T-cell (primary cell): Measurements from ENCODE around the gene GDF11. TPM values are rescaled to one million over a fixed set of nuclear protein-coding genes. Genes with fewer than 3 reads are reported as not detected.

Experiments used
- ATAC-seq, 4 experiments: fragments of 200-7000 bp in 3 of 4; fragments of 150-1000 bp in 1 of 4; cut with Tn5 transposase; replicated peaks in 1 of 4; 1 replicate in 3 of 4; 2 replicates in 1 of 4; pipeline ENCODE4 v1.10.0; 2021; ENCODE audit warnings: moderate library complexity in 3 of 4, mild to moderate bottlenecking in 2 of 4, moderate number of reproducible peaks in 1 of 4
- CTCF ChIA-PET, 2 donors: fragments of 300-600 bp; sonication (Branson Sonifier 250); formaldehyde crosslinking; loops; one replicate each; lab custom pipeline; 2022; ENCODE audit warnings: antibody characterized with exemption in 2 of 2; lab: Charles Lee
- POLR2A ChIA-PET, 2 donors: fragments of 300-600 bp; sonication (Branson Sonifier 250); formaldehyde crosslinking; loops; one replicate each; lab custom pipeline; 2022; ENCODE audit warnings: antibody characterized with exemption in 2 of 2; lab: Charles Lee
- DNase-seq, 35 experiments: peaks; one replicate each; pipeline versions ENCODE4 v3.0.0 to v3.0.0-alpha.2; 2013 to 2023
- H3K27ac ChIP-seq: one replicate; pipeline ENCODE4 v1.5.1; 2013; ENCODE audit warnings: low read length
- H3K27me3 ChIP-seq, 2 experiments: replicated peaks in 1 of 2; 1 replicate in 1 of 2; 2 replicates in 1 of 2; pipeline versions ENCODE4 v1.6.1 to v1.7.0; 2013; ENCODE audit warnings: low read length in 1 of 2, mixed read lengths in 1 of 2; ENCODE audit not compliant: control insufficient read depth in 2 of 2, insufficient read depth in 2 of 2; ENCODE audit errors: extremely low read depth in 1 of 2
- H3K36me3 ChIP-seq, 2 donors: 1 replicate in 1 of 2; 2 replicates in 1 of 2; pipeline versions ENCODE4 v1.6.1 to v1.7.0; 2013; ENCODE audit warnings: low read length in 1 of 2; ENCODE audit not compliant: control insufficient read depth in 2 of 2, insufficient read depth in 1 of 2; ENCODE audit errors: extremely low read depth in 1 of 2
- H3K4me1 ChIP-seq, 2 experiments: 1 replicate in 1 of 2; 2 replicates in 1 of 2; pipeline versions ENCODE4 v1.6.1 to v1.7.0; 2013; ENCODE audit warnings: low read length in 2 of 2, mixed read lengths in 1 of 2; ENCODE audit not compliant: insufficient read depth in 2 of 2, control insufficient read depth in 1 of 2; ENCODE audit errors: extremely low read depth in 1 of 2
- H3K4me3 ChIP-seq, 2 donors: 1 replicate in 1 of 2; 2 replicates in 1 of 2; pipeline versions ENCODE4 v1.5.1 to v1.7.0; 2013; ENCODE audit warnings: mild to moderate bottlenecking in 2 of 2, low read length in 1 of 2, moderate library complexity in 1 of 2; ENCODE audit not compliant: control insufficient read depth in 1 of 2; ENCODE audit errors: extremely low read depth in 1 of 2
- H3K9me3 ChIP-seq: 2 replicates; pipeline ENCODE4 v1.7.0; 2013
- H3K27ac Mint-ChIP-seq, 2 donors: one replicate each; pipeline ENCODE4 v1.8.0; 2020 to 2021; ENCODE audit warnings: mild to moderate bottlenecking in 2 of 2, mixed read lengths in 2 of 2
- H3K27me3 Mint-ChIP-seq, 2 donors: one replicate each; pipeline ENCODE4 v1.8.0; 2021 to 2022; ENCODE audit warnings: mixed read lengths in 2 of 2
- H3K36me3 Mint-ChIP-seq: one replicate; pipeline ENCODE4 v1.8.0; 2021; ENCODE audit warnings: mixed read lengths
- H3K4me1 Mint-ChIP-seq, 3 donors: one replicate each; pipeline ENCODE4 v1.8.0; 2020 to 2022; ENCODE audit warnings: mixed read lengths in 3 of 3, mild to moderate bottlenecking in 1 of 3
- H3K4me3 Mint-ChIP-seq, 3 donors: one replicate each; pipeline ENCODE4 v1.8.0; 2020 to 2022; ENCODE audit warnings: mild to moderate bottlenecking in 3 of 3, mixed read lengths in 3 of 3, moderate library complexity in 3 of 3
- H3K9me3 Mint-ChIP-seq, 3 donors: one replicate each; pipeline ENCODE4 v1.8.0; 2020 to 2022; ENCODE audit warnings: mixed read lengths in 3 of 3
- WGBS: methylation state at CpG from one replicate; pipeline ENCODE4 v1.1.5; 2013; ENCODE audit warnings: missing lambda C conversion rate; ENCODE audit not compliant: insufficient coverage; 5-methylcytosine and 5-hydroxymethylcytosine counted together
- total RNA-seq, 35 experiments: library from RNA in 6 of 35; stranded (reverse) in 6 of 35; fragments of 120-200 nt in 1 of 35; gene quantifications; one replicate each; pipeline versions ENCODE4 v1.2.1 to v1.2.4 and lab custom pipeline; 2013 to 2026

The GDF11 gene
- total RNA-seq, 5 donors from 2014 or later (not counting 1 experiment from before 2014, with no cell fraction given) = 7.5 to 12.9 (median 11.5) TPM

DNA sequence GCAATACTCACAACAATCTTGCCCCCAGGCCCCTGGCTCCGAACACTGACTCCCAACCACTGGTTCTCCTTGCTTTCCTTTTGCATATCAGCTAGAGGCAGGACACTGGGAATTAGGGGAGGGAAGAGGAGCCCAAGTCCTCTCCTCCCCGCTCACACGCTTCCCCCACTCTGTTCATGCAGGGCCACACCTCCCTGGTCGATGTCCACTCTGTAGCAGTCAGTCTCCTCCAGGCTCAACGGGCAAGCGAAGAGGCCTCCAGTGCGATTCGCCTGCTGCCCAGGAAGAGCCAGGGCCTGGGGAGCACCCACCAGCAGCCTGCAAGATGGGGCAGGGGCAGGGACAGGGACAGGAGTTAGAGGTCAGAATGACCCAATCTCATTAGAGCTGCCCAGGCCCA, 40.1 kb upstream of the GDF11 start:
- Mint-ChIP-seq H3K4me3 (no peak overlapping the region), H3K27ac (no peak overlapping the region), H3K4me1 (peaks cover 7 to 9% (median 7%) of the 10 kb centered on the region in 3 donors), H3K9me3 (no peaks in the 10 kb centered on the region), H3K27me3 (peaks cover 5 to 11% of the 10 kb centered on the region in 2 donors), H3K36me3 (no peaks in the 10 kb centered on the region)
- no peak overlapping the region for H3K27ac ChIP-seq
- peaks cover 0 to 42% of the 10 kb centered on the region in 2 experiments for H3K27me3 ChIP-seq
- DNase-seq (no peak), ATAC-seq (no peak)
- no peak overlapping the region for H3K4me3 ChIP-seq
- ChIA-PET CTCF (no interaction called here), POLR2A (no interaction called here)
- no peaks in the 10 kb centered on the region for H3K36me3 ChIP-seq
- WGBS = 80% methylated on average over 1 of the region's 8 CpGs
- no peaks in the 10 kb centered on the region for H3K9me3 ChIP-seq
- peaks cover 0 to 10% of the 10 kb centered on the region in 2 experiments for H3K4me1 ChIP-seq

GRCh38 chr12:55703288-55703687, 39.6 kb upstream of the GDF11 start:
- POLR2A ChIA-PET = no interaction called here
- no peak overlapping the region for H3K4me3 Mint-ChIP-seq

GRCh38 chr12:55703901-55704761, 38.8 kb upstream of the GDF11 start:
- ATAC-seq (no peak), DNase-seq (no peak)
- peaks cover 16 to 21% (median 18%) of the 10 kb centered on the region in 3 donors for H3K4me1 Mint-ChIP-seq
- H3K27ac Mint-ChIP-seq = no peak overlapping the region
- Histone ChIP-seq H3K27ac (no peak overlapping the region), H3K4me1 (peaks cover 3 to 20% of the 10 kb centered on the region in 2 experiments), H3K27me3 (peaks cover 0 to 42% of the 10 kb centered on the region in 2 experiments), H3K9me3 (no peaks in the 10 kb centered on the region), H3K36me3 (no peaks in the 10 kb centered on the region), H3K4me3 (no peak overlapping the region)
- no peak overlapping the region for H3K4me3 Mint-ChIP-seq
- WGBS = 80% methylated on average over 4 of the region's 6 CpGs
- H3K36me3 Mint-ChIP-seq = no peaks in the 10 kb centered on the region
- H3K9me3 Mint-ChIP-seq = no peaks in the 10 kb centered on the region
- POLR2A ChIA-PET = no interaction called here
- CTCF ChIA-PET = interaction anchor here in 1 of 2 donors (0.6 kb wide), 1 partner anchor 223 kb away, joined by 3 read pairs; no protein-coding TSS in a partner anchor
- H3K27me3 Mint-ChIP-seq = peaks cover 15 to 19% of the 10 kb centered on the region in 2 donors

More at GRCh38 chr12:55703288-55703687, 39.6 kb upstream of the GDF11 start:
- Histone ChIP-seq H3K4me1 (peaks cover 0 to 14% of the 10 kb centered on the region in 2 experiments), H3K4me3 (no peak overlapping the region), H3K27ac (no peak overlapping the region), H3K9me3 (no peaks in the 10 kb centered on the region), H3K27me3 (peaks cover 0 to 46% of the 10 kb centered on the region in 2 experiments), H3K36me3 (no peaks in the 10 kb centered on the region)
- H3K4me1 Mint-ChIP-seq = peaks cover 10 to 13% (median 11%) of the 10 kb centered on the region in 3 donors
- peaks cover 8 to 13% of the 10 kb centered on the region in 2 donors for H3K27me3 Mint-ChIP-seq
- 87% methylated on average over 2 of the region's 2 CpGs for WGBS
- no peak for ATAC-seq
- H3K27ac Mint-ChIP-seq = no peak overlapping the region
- no peaks in the 10 kb centered on the region for H3K36me3 Mint-ChIP-seq
- no peak for DNase-seq
- CTCF ChIA-PET = no interaction called here
- no peaks in the 10 kb centered on the region for H3K9me3 Mint-ChIP-seq

GRCh38 chr12:55704824-55705718, 37.9 kb upstream of the GDF11 start:
- Histone ChIP-seq H3K9me3 (no peaks in the 10 kb centered on the region), H3K36me3 (no peaks in the 10 kb centered on the region), H3K4me3 (no peak overlapping the region), H3K4me1 (peaks cover 3 to 20% of the 10 kb centered on the region in 2 experiments), H3K27ac (no peak overlapping the region), H3K27me3 (peaks cover 0 to 43% of the 10 kb centered on the region in 2 experiments)
- 79% methylated on average over 2 of the region's 9 CpGs for WGBS
- Mint-ChIP-seq H3K27ac (no peak overlapping the region), H3K4me1 (peaks cover 16 to 23% (median 19%) of the 10 kb centered on the region in 3 donors), H3K27me3 (peaks cover 23 to 24% of the 10 kb centered on the region in 2 donors), H3K9me3 (no peaks in the 10 kb centered on the region), H3K36me3 (no peaks in the 10 kb centered on the region), H3K4me3 (no peak overlapping the region)
- POLR2A ChIA-PET = no interaction called here
- CTCF ChIA-PET = interaction anchor here (0.6 to 1.2 kb wide), 4 partner anchors 11 to 235 kb away, joined by 3 to 6 read pairs (median 3); no protein-coding TSS in a partner anchor
- DNase-seq = no peak
- ATAC-seq = no peak

DNA sequence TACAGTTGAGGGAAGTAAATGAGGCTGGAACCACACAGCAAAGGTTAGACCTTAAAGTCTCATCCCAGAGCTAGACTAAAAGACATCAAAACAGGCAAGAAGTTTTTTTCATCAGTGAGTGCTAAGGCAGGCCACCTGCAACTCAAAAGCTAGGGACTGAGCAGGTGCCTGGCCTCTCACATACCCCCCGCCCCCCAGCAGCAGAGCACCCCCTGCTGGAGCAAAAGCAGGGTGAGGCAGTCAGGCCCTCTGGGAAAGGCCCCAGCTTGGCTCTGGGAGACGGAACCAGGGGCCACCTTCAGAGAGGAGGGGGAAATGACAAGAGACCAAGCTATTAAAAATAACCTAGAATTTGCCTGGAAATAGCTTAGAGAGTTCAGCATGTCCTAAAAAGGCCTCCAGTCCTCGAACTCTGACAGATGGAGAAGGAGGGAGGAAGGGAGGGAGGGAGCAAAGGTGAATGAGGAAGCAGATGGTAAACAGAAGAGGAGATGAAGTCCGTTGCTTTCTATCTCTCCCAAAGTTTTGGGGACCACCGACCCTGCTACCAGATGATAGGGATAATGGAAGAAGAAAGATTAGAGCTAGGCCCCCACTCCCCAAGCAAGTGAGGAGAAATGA, 37.0 kb upstream of the GDF11 start:
- Histone ChIP-seq H3K27ac (no peak overlapping the region), H3K36me3 (no peaks in the 10 kb centered on the region), H3K4me3 (no peak overlapping the region), H3K27me3 (peaks cover 0 to 40% of the 10 kb centered on the region in 2 experiments), H3K9me3 (no peaks in the 10 kb centered on the region), H3K4me1 (peaks cover 3 to 20% of the 10 kb centered on the region in 2 experiments)
- no peaks in the 10 kb centered on the region for H3K9me3 Mint-ChIP-seq
- 46% methylated on average over 2 of the region's 5 CpGs for WGBS
- peaks cover 23 to 24% of the 10 kb centered on the region in 2 donors for H3K27me3 Mint-ChIP-seq
- no peak overlapping the region for H3K27ac Mint-ChIP-seq
- peaks cover 16 to 23% (median 19%) of the 10 kb centered on the region in 3 donors for H3K4me1 Mint-ChIP-seq
- H3K36me3 Mint-ChIP-seq = no peaks in the 10 kb centered on the region
- ATAC-seq = no peak
- DNase-seq = no peak
- ChIA-PET POLR2A (no interaction called here), CTCF (interaction anchor here (0.6 to 1.2 kb wide), 4 partner anchors 10 to 1918 kb away, joined by 3 to 6 read pairs (median 3); no protein-coding TSS in a partner anchor)
- no peak overlapping the region for H3K4me3 Mint-ChIP-seq
